Endothelial cell of umbilical vein (primary cell): ENCODE measurements around the gene UBAP1. TPM values are rescaled to one million over a fixed set of nuclear protein-coding genes. Genes with fewer than 3 reads are reported as not detected.

ENCODE experiments used
- Bru-seq: library from RNA; stranded (reverse); fragments of 400-500 nt; gene quantifications from one replicate; lab custom pipeline; 2021; lab: Mats Ljungman, UMichigan
- BruChase-seq, 2 experiments: library from RNA; stranded (reverse); fragments of 400-500 nt; gene quantifications; one replicate each; lab custom pipeline; 2021; lab: Mats Ljungman, UMichigan
- BruUV-seq: library from RNA; stranded (reverse); fragments of 400-500 nt; replicated peaks from 2 replicates; lab custom pipeline; 2021; lab: Mats Ljungman, UMichigan
- CTCF ChIA-PET: fragments of 300-600, 350-600 bp; sonication (Branson Sonifier 250); formaldehyde crosslinking; loops from one replicate; lab custom pipeline; 2021; ENCODE audit warnings: antibody characterized with exemption, inconsistent platforms; lab: Charles Lee
- POLR2A ChIA-PET: fragments of 300-600, 350-600 bp; sonication (Branson Sonifier 250); formaldehyde crosslinking; loops from one replicate; lab custom pipeline; 2021; ENCODE audit warnings: antibody characterized with exemption, inconsistent platforms; lab: Charles Lee
- DNase-seq: peaks from one replicate; pipeline ENCODE4 v3.0.0-alpha.2; 2011; ENCODE audit warnings: low read depth, low spot score
- FAIRE-seq: peaks from 2 replicates; lab custom pipeline; 2011; peaks lifted over from hg19 to GRCh38; lab: Jason Lieb, UNC
- H2AFZ ChIP-seq: 2 replicates; pipeline ENCODE4 v1.6.0; 2012; ENCODE audit warnings: low read depth, low read length, control low read depth, inconsistent platforms
- H3K27ac ChIP-seq: 2 replicates; pipeline ENCODE4 v1.5.1; 2011; ENCODE audit warnings: low read depth, mild to moderate bottlenecking, control low read depth, low read length, moderate library complexity; ENCODE audit not compliant: insufficient read depth
- H3K27me3 ChIP-seq, 2 experiments: 2 replicates each; pipeline versions ENCODE4 v1.6.0 to v1.6.1; 2011; ENCODE audit warnings: low read length in 2 of 2, mixed read lengths in 1 of 2; ENCODE audit not compliant: control insufficient read depth in 2 of 2, insufficient read depth in 2 of 2
- H3K36me3 ChIP-seq, 2 experiments: 2 replicates in 1 of 2; 3 replicates in 1 of 2; pipeline ENCODE4 v1.5.1; 2011; ENCODE audit warnings: low read length in 2 of 2, mild to moderate bottlenecking in 1 of 2, moderate library complexity in 1 of 2; ENCODE audit not compliant: control insufficient read depth in 2 of 2, insufficient read depth in 2 of 2; ENCODE audit errors: extremely low read depth in 1 of 2
- H3K4me1 ChIP-seq: 3 replicates; pipeline ENCODE4 v1.5.1; 2011; ENCODE audit warnings: mild to moderate bottlenecking, low read length; ENCODE audit not compliant: control insufficient read depth, insufficient read depth; ENCODE audit errors: extremely low read depth
- H3K4me2 ChIP-seq: 2 replicates; pipeline ENCODE4 v1.6.1; 2011; ENCODE audit warnings: low read length, control low read depth, mixed read lengths; ENCODE audit not compliant: insufficient read depth
- H3K4me3 ChIP-seq, 3 experiments: fragments of 200-600 bp in 1 of 3; sonication (generic), shearing (Covaris generic) in 1 of 3; replicated peaks in 1 of 3; 2 replicates each; pipeline ENCODE4 v1.5.1; 2011 to 2016; ENCODE audit warnings: control low read depth in 3 of 3, low read length in 3 of 3, mild to moderate bottlenecking in 2 of 3, inconsistent platforms in 1 of 3, low read depth in 1 of 3, moderate library complexity in 1 of 3; ENCODE audit not compliant: insufficient read depth in 1 of 3
- H3K79me2 ChIP-seq: 2 replicates; pipeline ENCODE4 v1.6.0; 2012; ENCODE audit warnings: low read length, inconsistent platforms; ENCODE audit not compliant: control insufficient read depth, insufficient read depth
- H3K9ac ChIP-seq: replicated peaks from 2 replicates; pipeline ENCODE3; 2011; ENCODE audit warnings: low read length, control low read depth; ENCODE audit not compliant: insufficient read depth; ENCODE audit errors: extremely low read depth
- H3K9me1 ChIP-seq: replicated peaks from 3 replicates; pipeline ENCODE4 v1.6.0; 2011; ENCODE audit warnings: mild to moderate bottlenecking, low read length; ENCODE audit not compliant: control insufficient read depth, insufficient read depth; ENCODE audit errors: extremely low read depth
- H3K9me3 ChIP-seq: replicated peaks from 2 replicates; pipeline ENCODE4 v1.5.1; 2012; ENCODE audit warnings: low read length, inconsistent platforms; ENCODE audit not compliant: control insufficient read depth, insufficient read depth
- H4K20me1 ChIP-seq: replicated peaks from 2 replicates; pipeline ENCODE3; 2011; ENCODE audit warnings: mild to moderate bottlenecking, low read length; ENCODE audit not compliant: control insufficient read depth, insufficient read depth; ENCODE audit errors: extremely low read depth
- EZH2 ChIP-seq: IDR thresholded peaks from 2 replicates; pipeline ENCODE4 v1.6.1; 2012; ENCODE audit warnings: borderline replicate concordance, low read depth, mild to moderate bottlenecking, moderate library complexity, low read length, inconsistent platforms; ENCODE audit not compliant: severe bottlenecking
- FOS ChIP-seq: IDR thresholded peaks from 2 replicates; pipeline ENCODE4 v1.6.1; 2011; ENCODE audit warnings: mild to moderate bottlenecking, low read length, moderate library complexity, borderline replicate concordance; ENCODE audit not compliant: insufficient read depth
- GATA2 ChIP-seq: IDR thresholded peaks from 2 replicates; pipeline ENCODE4 v1.7.0; 2011; ENCODE audit warnings: low read depth, mild to moderate bottlenecking, moderate library complexity, mixed read lengths, low read length; ENCODE audit not compliant: insufficient read length, insufficient read depth
- JUN ChIP-seq: IDR thresholded peaks from 2 replicates; pipeline ENCODE4 v1.6.1; 2011; ENCODE audit warnings: borderline replicate concordance, low read depth; ENCODE audit not compliant: insufficient read length, insufficient read depth
- MYC ChIP-seq: IDR thresholded peaks from one replicate; pipeline ENCODE4 v1.6.1; 2011; ENCODE audit warnings: mild to moderate bottlenecking, low read depth, low read length
- POLR2A ChIP-seq: IDR thresholded peaks from 2 replicates; pipeline ENCODE4 v1.6.1; 2012; ENCODE audit warnings: low read depth, mild to moderate bottlenecking, control low read depth, low read length
- POLR2AphosphoS5 ChIP-seq: IDR thresholded peaks from 2 replicates; pipeline ENCODE4 v1.6.1; 2012; ENCODE audit warnings: low read depth, mild to moderate bottlenecking, control low read depth, low read length, moderate library complexity; ENCODE audit not compliant: insufficient read depth
- dilution Hi-C: fragments of 300-500 bp; cut with MboI; formaldehyde crosslinking; loops from one replicate; pipeline ENCODE4 v1.15.0; 2019; ENCODE audit warnings: low sequenced_read_pairs; ENCODE audit not compliant: extremely low pct_ligation_motif_present
- intact Hi-C: fragments of 100-400 bp; cut with micrococcal nuclease; formaldehyde crosslinking; loops from one replicate; pipeline ENCODE4 v1.10.0; 2022
- long read RNA-seq: library from polyadenylated mRNA; stranded (forward); transcript quantifications from one replicate; pipeline ENCODE4 v2.0.0, GENCODE V29; 2021
- polyA minus RNA-seq, 3 experiments: library from RNA; depleted of rRNA, polyadenylated mRNA; stranded (reverse); fragments of >200 nt; gene quantifications; 1 replicate in 1 of 3; 2 replicates in 2 of 3; pipeline ENCODE4 v1.2.3, GENCODE V29; 2011
- polyA plus RNA-seq, 4 experiments: library from polyadenylated mRNA; depleted of rRNA in 3 of 4; stranded (reverse) in 3 of 4; unstranded in 1 of 4; fragments of >200 nt; gene quantifications; 2 replicates each; pipeline versions ENCODE4 v1.2.1 to v1.2.3, GENCODE V29; 2011 to 2012; ENCODE audit warnings: missing spikeins in 1 of 4
- total RNA-seq: library from RNA; stranded (reverse); gene quantifications from 2 replicates; pipeline ENCODE4 v1.2.3, GENCODE V29; 2021
- TF ChIP-seq, protein P1 (sequence below), 2 donors: IDR thresholded peaks; 1 replicate in 1 of 2; 2 replicates in 1 of 2; pipeline ENCODE4 v1.5.1; 2011; ENCODE audit warnings: low read length in 2 of 2, mild to moderate bottlenecking in 2 of 2, moderate library complexity in 2 of 2, control low read depth in 1 of 2, inconsistent platforms in 1 of 2, low read depth in 1 of 2; ENCODE audit not compliant: insufficient read depth in 1 of 2; ENCODE audit errors: extremely low read depth in 1 of 2
- TF ChIP-seq, protein P2 (sequence below): IDR thresholded peaks from 2 replicates; pipeline ENCODE4 v1.6.1; 2011; ENCODE audit not compliant: insufficient read depth, insufficient read length

The UBAP1 gene
- 38.0 and 38.8 TPM in 2 replicates for total RNA-seq
- 38.8 and 41.5 TPM in 2 replicates for polyA plus RNA-seq
- 45.6 and 49.3 TPM in 2 replicates for polyA plus RNA-seq (2011; cell fraction: cytosol; rRNA removed)
- 31.2 and 31.4 TPM in 2 replicates for polyA plus RNA-seq (2011; cell fraction: nucleus; rRNA removed)
- 37.0 and 41.4 TPM in 2 replicates for polyA plus RNA-seq (2012)
- polyA minus RNA-seq = 50.8 and 51.1 TPM in 2 replicates
- polyA minus RNA-seq (2011; cell fraction: cytosol; rRNA and poly(A)+ RNA removed) = 41.0 TPM
- 13.4 and 22.6 TPM in 2 replicates for polyA minus RNA-seq (2011; cell fraction: nucleus; rRNA and poly(A)+ RNA removed)
- percentile 83 among the genes with signal in this experiment for Bru-seq, nascent RNA
- percentile 85 among the genes with signal in this experiment for BruChase-seq, experiment 1, labeled RNA remaining after a 6-hour chase
- percentile 81 among the genes with signal in this experiment for BruChase-seq, experiment 2, labeled RNA remaining after a 2-hour chase
- long read RNA-seq, transcript UBAP1-201 (7 exons, 2,735 nt) = major isoform, 28 of 50 reads
- long read RNA-seq, partial matches to known transcripts = 10 of 50 reads
- long read RNA-seq, other reads (novel, unspliced or antisense) = 6 of 50 reads

DNA sequence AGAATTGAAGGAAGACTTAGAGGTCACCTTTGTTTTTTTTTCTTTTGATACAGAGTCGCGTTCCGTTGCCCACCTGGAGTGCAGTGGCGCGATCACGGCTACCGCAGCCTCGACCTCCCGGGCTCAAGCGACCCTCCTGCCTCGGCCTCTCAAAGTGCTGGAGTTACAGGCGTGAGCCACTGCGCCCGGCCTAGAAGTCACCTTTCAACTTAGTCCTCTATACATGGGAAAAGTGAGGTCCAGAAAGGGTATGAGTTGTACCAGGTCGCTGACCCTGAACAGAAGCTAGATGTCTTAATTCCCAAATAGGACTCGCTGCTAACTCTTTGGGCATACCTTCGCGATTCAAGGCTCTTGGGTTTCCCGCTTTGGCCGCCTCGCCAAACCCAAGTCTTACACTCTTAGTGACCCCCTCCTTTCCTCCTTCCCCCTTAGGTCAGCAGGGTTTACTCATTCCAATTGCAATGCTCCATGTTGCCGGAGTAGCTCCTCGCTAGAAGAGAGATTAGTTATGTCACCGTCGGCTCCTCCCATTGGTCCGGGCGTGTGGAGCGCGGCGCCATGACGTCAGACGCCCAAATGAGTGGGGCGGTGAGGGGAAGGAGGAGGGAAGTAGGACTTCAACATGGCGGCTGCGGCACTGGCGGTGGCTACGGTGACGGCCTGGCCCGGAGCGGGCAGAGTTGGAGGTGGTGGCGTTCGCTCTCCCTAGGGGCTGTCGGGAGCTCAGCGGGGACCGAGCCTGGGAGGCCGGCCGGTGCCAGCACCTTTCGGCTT, at the start of gene UBAP1:
Gene UBAP1, plus strand, starts transcription at position 608 of the 777 bp plus-strand sequence. CDS start 41,872 bp downstream, outside the sequence.
- dilution Hi-C loops = no loop called here
- no peaks in the 10 kb centered on the region for H3K9me3 ChIP-seq
- FAIRE-seq (peak; percentile 97), DNase-seq (peak; percentile 99)
- no peaks in the 10 kb centered on the region for H3K27me3 ChIP-seq
- CTCF ChIA-PET = interaction anchor here (0.8 to 2.9 kb wide), 13 partner anchors 13 to 198 kb away, joined by 3 to 20 read pairs (median 3); partner anchors contain the start of gene MYORG
- H3K27ac ChIP-seq = peak within 1 kb of the TSS; percentile 58
- TSS peak; percentile 85 for BruUV-seq
- H3K9me1 ChIP-seq = no peaks in the 10 kb centered on the region
- POLR2A ChIA-PET = interaction anchor here (0.6 to 0.7 kb wide), 5 partner anchors 8 to 173 kb away, joined by 3 to 11 read pairs (median 4); no protein-coding TSS in a partner anchor
- peak within 1 kb of the TSS; percentile 83 for H2AFZ ChIP-seq
- intact Hi-C loops = loop anchor here (1.0 to 5.0 kb wide), 3 partner anchors 52 to 199 kb away; partner anchors contain the start of genes DCAF12 and MYORG
- peak within 1 kb of the TSS; percentile 51 to 87 (median 79) for H3K4me3 ChIP-seq
- peak within 1 kb of the TSS; percentile 72 for H3K9ac ChIP-seq
- H3K36me3 ChIP-seq = no peaks in the 10 kb centered on the region
- no peaks in the 10 kb centered on the region for H4K20me1 ChIP-seq
- peak within 1 kb of the TSS; percentile 93 for H3K4me2 ChIP-seq
- peaks cover 34% of the 10 kb centered on the region for H3K79me2 ChIP-seq
- H3K4me1 ChIP-seq = no peaks in the 10 kb centered on the region
- TF ChIP-seq JUN (peak; percentile 45), FOS (peak; percentile 24), MYC (no peak), GATA2 (no peak), EZH2 (no peak), POLR2AphosphoS5 (peak; percentile 73), POLR2A (peak; percentile 64)
- TF ChIP-seq, protein P1, sequence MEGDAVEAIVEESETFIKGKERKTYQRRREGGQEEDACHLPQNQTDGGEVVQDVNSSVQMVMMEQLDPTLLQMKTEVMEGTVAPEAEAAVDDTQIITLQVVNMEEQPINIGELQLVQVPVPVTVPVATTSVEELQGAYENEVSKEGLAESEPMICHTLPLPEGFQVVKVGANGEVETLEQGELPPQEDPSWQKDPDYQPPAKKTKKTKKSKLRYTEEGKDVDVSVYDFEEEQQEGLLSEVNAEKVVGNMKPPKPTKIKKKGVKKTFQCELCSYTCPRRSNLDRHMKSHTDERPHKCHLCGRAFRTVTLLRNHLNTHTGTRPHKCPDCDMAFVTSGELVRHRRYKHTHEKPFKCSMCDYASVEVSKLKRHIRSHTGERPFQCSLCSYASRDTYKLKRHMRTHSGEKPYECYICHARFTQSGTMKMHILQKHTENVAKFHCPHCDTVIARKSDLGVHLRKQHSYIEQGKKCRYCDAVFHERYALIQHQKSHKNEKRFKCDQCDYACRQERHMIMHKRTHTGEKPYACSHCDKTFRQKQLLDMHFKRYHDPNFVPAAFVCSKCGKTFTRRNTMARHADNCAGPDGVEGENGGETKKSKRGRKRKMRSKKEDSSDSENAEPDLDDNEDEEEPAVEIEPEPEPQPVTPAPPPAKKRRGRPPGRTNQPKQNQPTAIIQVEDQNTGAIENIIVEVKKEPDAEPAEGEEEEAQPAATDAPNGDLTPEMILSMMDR (IDR thresholded peaks at IDR 0.05; ENCODE audit: extremely low read depth in 1 of 2, insufficient read depth in 1 of 2, low read depth in 1 of 2, low read length in 2 of 2) = no peak
- TF ChIP-seq, protein P2, sequence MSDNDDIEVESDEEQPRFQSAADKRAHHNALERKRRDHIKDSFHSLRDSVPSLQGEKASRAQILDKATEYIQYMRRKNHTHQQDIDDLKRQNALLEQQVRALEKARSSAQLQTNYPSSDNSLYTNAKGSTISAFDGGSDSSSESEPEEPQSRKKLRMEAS = no peak
